ENCODE results near the gene NUAK2. TPM values are rescaled to one million over a fixed set of nuclear protein-coding genes. Genes with fewer than 3 reads are reported as not detected.

NUAK2 gene
- polyA plus RNA-seq, 3 donors = 9.1 to 44.9 (median 21.9) TPM

DNA sequence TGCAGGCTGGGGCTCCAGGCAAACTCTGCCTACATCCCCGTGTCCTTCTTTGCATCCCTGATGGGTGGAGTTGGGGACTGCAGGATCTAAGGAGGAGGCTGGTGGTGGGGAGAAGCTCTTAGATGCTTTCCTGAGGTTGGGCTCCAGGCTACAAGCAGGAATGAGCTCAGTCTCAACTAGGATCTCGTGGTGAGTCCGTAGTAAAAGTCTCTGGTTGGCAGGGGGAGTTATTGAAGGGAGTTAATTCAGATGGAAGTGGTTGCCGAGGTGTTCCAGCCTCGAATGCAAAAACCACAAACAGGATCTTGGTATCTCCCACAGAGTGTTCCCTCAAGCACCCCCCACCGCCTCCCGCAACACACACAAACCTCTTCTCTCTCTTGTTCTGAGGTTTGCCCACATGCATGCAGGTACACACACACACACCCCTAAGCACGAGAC, 58.8 kb downstream of the NUAK2 start:
- Histone ChIP-seq H3K27ac (ENCODE audit: low read depth in 1 of 2, low read length in 2 of 2) (no peak overlapping the region), H3K4me2 (replicated peaks; ENCODE audit: extremely low read depth, low read length, poor library complexity, severe bottlenecking) (no peak overlapping the region), H3K9ac (ENCODE audit: insufficient read depth, low read length, poor library complexity, severe bottlenecking) (no peak overlapping the region), H3K36me3 (replicated peaks in 1 of 2; ENCODE audit: control insufficient read depth in 1 of 2, insufficient read depth in 2 of 2, low read length in 2 of 2) (no peaks in the 10 kb centered on the region), H2AFZ (ENCODE audit: insufficient read depth, low read depth, low read length, poor library complexity, severe bottlenecking) (no peak overlapping the region), H3K4me1 (ENCODE audit: control insufficient read depth in 1 of 2, insufficient read depth in 2 of 2, low read length in 2 of 2) (peaks cover 35 to 49% of the 10 kb centered on the region in 2 donors), H3K4me3 (replicated peaks in 1 of 3; ENCODE audit: low read depth in 2 of 3, low read length in 3 of 3) (no peak overlapping the region), H3K79me2 (ENCODE audit: insufficient read depth, low read length) (no peaks in the 10 kb centered on the region), H3K27me3 (ENCODE audit: control insufficient read depth in 2 of 2, insufficient read depth in 2 of 2, low read length in 2 of 2) (peaks cover 0 to 3% of the 10 kb centered on the region in 2 donors), H3K9me3 (replicated peaks in 1 of 2; ENCODE audit: control insufficient read depth in 1 of 2, insufficient read depth in 1 of 2, low read length in 2 of 2) (no peaks in the 10 kb centered on the region), H4K20me1 (ENCODE audit: insufficient read depth, low read length) (no peaks in the 10 kb centered on the region)
- Mint-ChIP-seq H3K4me1 (peaks cover 45% of the 10 kb centered on the region), H3K36me3 (no peaks in the 10 kb centered on the region), H3K27ac (no peak overlapping the region), H3K9me3 (no peaks in the 10 kb centered on the region), H3K27me3 (ENCODE audit: low read depth in 3 of 3) (peaks cover 13 to 31% (median 19%) of the 10 kb centered on the region in 3 donors), H3K4me3 (peak overlapping the region in 1 of 2 donors; percentile 37)
- intact Hi-C loops (cut with micrococcal nuclease) = no loop called here
- DNase-seq = no peak
- TF ChIP-seq, protein P1, sequence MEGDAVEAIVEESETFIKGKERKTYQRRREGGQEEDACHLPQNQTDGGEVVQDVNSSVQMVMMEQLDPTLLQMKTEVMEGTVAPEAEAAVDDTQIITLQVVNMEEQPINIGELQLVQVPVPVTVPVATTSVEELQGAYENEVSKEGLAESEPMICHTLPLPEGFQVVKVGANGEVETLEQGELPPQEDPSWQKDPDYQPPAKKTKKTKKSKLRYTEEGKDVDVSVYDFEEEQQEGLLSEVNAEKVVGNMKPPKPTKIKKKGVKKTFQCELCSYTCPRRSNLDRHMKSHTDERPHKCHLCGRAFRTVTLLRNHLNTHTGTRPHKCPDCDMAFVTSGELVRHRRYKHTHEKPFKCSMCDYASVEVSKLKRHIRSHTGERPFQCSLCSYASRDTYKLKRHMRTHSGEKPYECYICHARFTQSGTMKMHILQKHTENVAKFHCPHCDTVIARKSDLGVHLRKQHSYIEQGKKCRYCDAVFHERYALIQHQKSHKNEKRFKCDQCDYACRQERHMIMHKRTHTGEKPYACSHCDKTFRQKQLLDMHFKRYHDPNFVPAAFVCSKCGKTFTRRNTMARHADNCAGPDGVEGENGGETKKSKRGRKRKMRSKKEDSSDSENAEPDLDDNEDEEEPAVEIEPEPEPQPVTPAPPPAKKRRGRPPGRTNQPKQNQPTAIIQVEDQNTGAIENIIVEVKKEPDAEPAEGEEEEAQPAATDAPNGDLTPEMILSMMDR (IDR thresholded peaks at IDR 0.05) = no peak
- 0% methylated on average over 2 of the region's 8 CpGs for WGBS (ENCODE audit: insufficient coverage)

DNA sequence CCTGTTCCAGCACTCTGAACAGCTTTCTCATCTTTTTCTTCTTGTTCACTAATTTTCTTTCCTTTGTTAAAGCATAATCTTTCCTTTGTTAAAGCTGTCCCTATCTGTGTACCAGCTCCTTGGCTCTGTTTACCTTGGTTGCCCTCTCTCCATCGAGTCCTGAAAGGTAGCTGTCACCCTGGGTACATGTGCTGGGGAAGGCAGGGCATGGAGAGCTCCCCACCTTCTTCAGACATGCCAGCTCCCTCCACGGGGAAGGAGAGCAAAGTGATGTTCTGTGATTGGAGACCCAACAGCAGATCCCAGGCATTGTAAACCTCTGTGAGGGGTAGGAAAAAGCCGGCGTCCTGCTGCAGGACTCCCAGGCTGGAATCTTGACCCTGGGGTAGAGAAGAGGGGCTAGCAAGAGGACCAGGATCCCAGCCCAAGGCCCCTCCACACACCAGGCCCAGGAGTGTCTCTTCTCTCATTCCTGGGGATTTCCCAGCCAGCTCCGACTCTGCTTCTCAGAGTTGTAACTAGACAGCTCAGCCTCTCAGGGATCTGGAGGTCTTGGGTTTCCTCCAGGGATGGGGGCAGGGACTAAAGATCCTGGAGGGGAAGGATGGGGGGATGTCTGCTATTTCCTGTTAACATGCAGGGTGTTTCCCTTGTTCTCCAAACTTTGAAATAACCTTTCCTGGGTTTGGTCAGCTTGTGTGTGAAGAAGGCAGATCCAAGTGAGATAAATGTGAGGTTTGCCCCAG, 59.4 kb downstream of the NUAK2 start:
- Mint-ChIP-seq H3K9me3 (no peaks in the 10 kb centered on the region), H3K36me3 (no peaks in the 10 kb centered on the region), H3K27me3 (ENCODE audit: low read depth in 3 of 3) (peaks cover 15 to 32% (median 19%) of the 10 kb centered on the region in 3 donors), H3K27ac (peak overlapping the region in 2 of 7 donors; percentile 11 to 49), H3K4me3 (peak overlapping the region in 1 of 2 donors; percentile 44), H3K4me1 (peaks cover 39% of the 10 kb centered on the region)
- Histone ChIP-seq H3K9me3 (replicated peaks in 1 of 2; ENCODE audit: control insufficient read depth in 1 of 2, insufficient read depth in 1 of 2, low read length in 2 of 2) (no peaks in the 10 kb centered on the region), H3K27me3 (ENCODE audit: control insufficient read depth in 2 of 2, insufficient read depth in 2 of 2, low read length in 2 of 2) (peaks cover 0 to 3% of the 10 kb centered on the region in 2 donors), H3K27ac (ENCODE audit: low read depth in 1 of 2, low read length in 2 of 2) (no peak overlapping the region), H3K36me3 (replicated peaks in 1 of 2; ENCODE audit: control insufficient read depth in 1 of 2, insufficient read depth in 2 of 2, low read length in 2 of 2) (no peaks in the 10 kb centered on the region), H4K20me1 (ENCODE audit: insufficient read depth, low read length) (no peaks in the 10 kb centered on the region), H3K9ac (ENCODE audit: insufficient read depth, low read length, poor library complexity, severe bottlenecking) (no peak overlapping the region), H3K4me2 (replicated peaks; ENCODE audit: extremely low read depth, low read length, poor library complexity, severe bottlenecking) (no peak overlapping the region), H3K4me3 (replicated peaks in 1 of 3; ENCODE audit: low read depth in 2 of 3, low read length in 3 of 3) (no peak overlapping the region), H2AFZ (ENCODE audit: insufficient read depth, low read depth, low read length, poor library complexity, severe bottlenecking) (no peak overlapping the region), H3K79me2 (ENCODE audit: insufficient read depth, low read length) (no peaks in the 10 kb centered on the region), H3K4me1 (ENCODE audit: control insufficient read depth in 1 of 2, insufficient read depth in 2 of 2, low read length in 2 of 2) (peaks cover 29 to 43% of the 10 kb centered on the region in 2 donors)
- no CpG with 5 or more reads among the region's 5 CpGs for WGBS (ENCODE audit: insufficient coverage)
- TF ChIP-seq, protein P1 (IDR thresholded peaks at IDR 0.05) = no peak
- intact Hi-C loops (cut with micrococcal nuclease) = no loop called here
- no peak for DNase-seq
